Neural cell (in vitro differentiated cells): ENCODE data around the gene ABHD12. TPM values are rescaled to one million over a fixed set of nuclear protein-coding genes. Genes with fewer than 3 reads are reported as not detected.

Experiments
- H2AFZ ChIP-seq: fragments of 200-600, 300-800 bp; sonication (generic), shearing (Covaris generic); 2 replicates; pipeline ENCODE4 v1.6.0; 2014; ENCODE audit warnings: low read depth, mild to moderate bottlenecking, antibody characterized with exemption, low read length, moderate library complexity
- H3F3A ChIP-seq: fragments of 200-600 bp; shearing (Covaris generic); 2 replicates; pipeline ENCODE4 v1.6.1; 2016; ENCODE audit warnings: mild to moderate bottlenecking, moderate library complexity, mixed read lengths, antibody characterized with exemption, low read length; ENCODE audit not compliant: insufficient read depth, poor library complexity, severe bottlenecking
- H3K27ac ChIP-seq: fragments of 200-600, 300-800 bp; sonication (generic), shearing (Covaris generic); 2 replicates; pipeline ENCODE4 v1.5.1; 2014; ENCODE audit warnings: mild to moderate bottlenecking, low read length, moderate library complexity
- H3K27me3 ChIP-seq: fragments of 300-800, 200-600 bp; sonication (generic), shearing (Covaris generic); 2 replicates; pipeline ENCODE4 v1.6.0; 2014; ENCODE audit warnings: mild to moderate bottlenecking, low read depth, low read length, moderate library complexity; ENCODE audit not compliant: insufficient read depth
- H3K36me3 ChIP-seq: fragments of 300-800, 200-600 bp; sonication (generic), shearing (Covaris generic); 2 replicates; pipeline ENCODE4 v1.5.1; 2014; ENCODE audit warnings: mild to moderate bottlenecking, antibody characterized with exemption, low read length, moderate library complexity; ENCODE audit not compliant: insufficient read depth
- H3K4me2 ChIP-seq: fragments of 300-800, 200-600 bp; sonication (generic), shearing (Covaris generic); 2 replicates; pipeline ENCODE4 v1.6.0; 2014; ENCODE audit warnings: mild to moderate bottlenecking, low read length
- H3K4me3 ChIP-seq: fragments of 300-800, 200-600 bp; sonication (generic), shearing (Covaris generic); 2 replicates; pipeline ENCODE4 v1.5.1; 2014; ENCODE audit warnings: mild to moderate bottlenecking, low read length, moderate library complexity
- H3K79me2 ChIP-seq: fragments of 200-600 bp; shearing (Covaris generic); replicated peaks from 2 replicates; pipeline ENCODE4 v1.6.0; 2014; ENCODE audit warnings: mild to moderate bottlenecking, low read length, moderate library complexity; ENCODE audit not compliant: insufficient read depth
- H3K9ac ChIP-seq: fragments of 300-800, 200-600 bp; sonication (generic), shearing (Covaris generic); 2 replicates; pipeline ENCODE4 v1.6.1; 2016; ENCODE audit warnings: mild to moderate bottlenecking, low read length, mixed read lengths
- H3K9me2 ChIP-seq: fragments of 200-600 bp; shearing (Covaris generic); 2 replicates; pipeline ENCODE4 v1.6.1; 2016; ENCODE audit warnings: mild to moderate bottlenecking, low read length, mixed read lengths; ENCODE audit not compliant: insufficient read depth
- H3K9me3 ChIP-seq: fragments of 200-600, 300-800 bp; sonication (generic), shearing (Covaris generic); 2 replicates; pipeline ENCODE4 v1.6.1; 2016; ENCODE audit warnings: mild to moderate bottlenecking, mixed run types, low read length, moderate library complexity, mixed read lengths
- H4K20me1 ChIP-seq: fragments of 200-600 bp; shearing (Covaris generic); 2 replicates; pipeline ENCODE4 v1.6.1; 2016; ENCODE audit warnings: mild to moderate bottlenecking, mixed run types; ENCODE audit not compliant: insufficient read depth
- EP300 ChIP-seq: fragments of 450-650 bp; conservative IDR thresholded peaks from 2 replicates; pipeline ENCODE4 v1.6.1; 2014; ENCODE audit warnings: antibody characterized with exemption, mild to moderate bottlenecking, moderate library complexity; ENCODE audit not compliant: poor library complexity, severe bottlenecking
- EZH2 ChIP-seq: fragments of 200-600, 300-800 bp; shearing (Covaris generic), sonication (generic); IDR thresholded peaks from 2 replicates; pipeline ENCODE4 v1.6.1; 2014; ENCODE audit warnings: antibody characterized with exemption, low read length, borderline replicate concordance, mild to moderate bottlenecking; ENCODE audit not compliant: insufficient read depth, poor library complexity, severe bottlenecking
- MXI1 ChIP-seq: fragments of 450-650 bp; conservative IDR thresholded peaks from 2 replicates; pipeline ENCODE4 v1.6.1; 2014; ENCODE audit warnings: antibody characterized with exemption, mild to moderate bottlenecking; ENCODE audit not compliant: poor library complexity, severe bottlenecking
- POLR2AphosphoS5 ChIP-seq: IDR thresholded peaks from 2 replicates; pipeline ENCODE4 v1.6.1; 2012
- RAD21 ChIP-seq: fragments of 450-650 bp; conservative IDR thresholded peaks from 2 replicates; pipeline ENCODE4 v1.6.1; 2014; ENCODE audit warnings: antibody characterized with exemption, mild to moderate bottlenecking, moderate library complexity
- SMC3 ChIP-seq: fragments of 450-650 bp; conservative IDR thresholded peaks from 2 replicates; pipeline ENCODE4 v1.6.1; 2014; ENCODE audit warnings: antibody characterized with exemption, mild to moderate bottlenecking, moderate library complexity; ENCODE audit not compliant: poor library complexity
- TAF1 ChIP-seq: IDR thresholded peaks from 2 replicates; pipeline ENCODE4 v1.6.1; 2012; ENCODE audit warnings: low read depth
- polyA plus RNA-seq: library from polyadenylated mRNA; depleted of rRNA; stranded (reverse); fragments of >200 nt; gene quantifications from 2 replicates; pipeline ENCODE4 v1.2.3, GENCODE V29; 2014
- TF ChIP-seq, protein P1 (sequence below): IDR thresholded peaks from 2 replicates; pipeline ENCODE4 v1.6.1; 2012; ENCODE audit warnings: borderline replicate concordance
- TF ChIP-seq, protein P2 (sequence below): fragments of 450-650 bp; IDR thresholded peaks from 2 replicates; pipeline ENCODE4 v1.5.1; 2014; ENCODE audit warnings: antibody characterized with exemption, mild to moderate bottlenecking, moderate library complexity; ENCODE audit not compliant: poor library complexity, severe bottlenecking

Gene ABHD12
- polyA plus RNA-seq, 1 donor from 2014 or later = 32.3 TPM

DNA sequence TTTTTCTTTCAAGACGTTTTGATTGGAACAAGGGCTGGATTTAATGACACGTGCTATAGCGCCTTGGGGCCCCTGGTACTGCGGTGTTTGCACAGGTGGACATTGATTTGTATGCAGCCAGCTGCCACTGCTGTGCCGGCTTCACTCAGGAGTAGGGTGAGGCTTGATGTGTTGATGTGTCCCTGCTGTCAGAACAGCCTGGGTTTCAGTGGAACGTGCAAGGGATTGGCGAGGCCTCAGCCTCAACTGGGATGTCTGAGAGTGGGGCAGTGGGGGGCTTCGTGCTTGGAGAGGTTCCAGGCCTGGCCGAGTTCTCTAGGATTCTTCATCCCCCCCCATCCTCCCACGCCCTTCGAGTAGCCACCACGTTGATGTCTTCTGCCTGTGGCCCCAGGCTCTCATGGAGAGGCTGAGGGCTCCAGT is 119.8 kb downstream of the ABHD12 start:
- Histone ChIP-seq H2AFZ (no peak overlapping the region), H3K79me2 (peaks cover 7% of the 10 kb centered on the region), H3K36me3 (peaks cover 7% of the 10 kb centered on the region), H3K9ac (no peak overlapping the region), H4K20me1 (no peaks in the 10 kb centered on the region), H3K4me3 (no peak overlapping the region), H3F3A (no peaks in the 10 kb centered on the region), H3K27ac (no peak overlapping the region), H3K9me3 (peaks cover 3% of the 10 kb centered on the region), H3K27me3 (no peaks in the 10 kb centered on the region), H3K9me2 (no peaks in the 10 kb centered on the region), H3K4me2 (no peak overlapping the region)
- TF ChIP-seq RAD21 (no peak), SMC3 (no peak), TAF1 (no peak), EP300 (no peak), POLR2AphosphoS5 (no peak), EZH2 (no peak), MXI1 (no peak)
- TF ChIP-seq, protein P1, sequence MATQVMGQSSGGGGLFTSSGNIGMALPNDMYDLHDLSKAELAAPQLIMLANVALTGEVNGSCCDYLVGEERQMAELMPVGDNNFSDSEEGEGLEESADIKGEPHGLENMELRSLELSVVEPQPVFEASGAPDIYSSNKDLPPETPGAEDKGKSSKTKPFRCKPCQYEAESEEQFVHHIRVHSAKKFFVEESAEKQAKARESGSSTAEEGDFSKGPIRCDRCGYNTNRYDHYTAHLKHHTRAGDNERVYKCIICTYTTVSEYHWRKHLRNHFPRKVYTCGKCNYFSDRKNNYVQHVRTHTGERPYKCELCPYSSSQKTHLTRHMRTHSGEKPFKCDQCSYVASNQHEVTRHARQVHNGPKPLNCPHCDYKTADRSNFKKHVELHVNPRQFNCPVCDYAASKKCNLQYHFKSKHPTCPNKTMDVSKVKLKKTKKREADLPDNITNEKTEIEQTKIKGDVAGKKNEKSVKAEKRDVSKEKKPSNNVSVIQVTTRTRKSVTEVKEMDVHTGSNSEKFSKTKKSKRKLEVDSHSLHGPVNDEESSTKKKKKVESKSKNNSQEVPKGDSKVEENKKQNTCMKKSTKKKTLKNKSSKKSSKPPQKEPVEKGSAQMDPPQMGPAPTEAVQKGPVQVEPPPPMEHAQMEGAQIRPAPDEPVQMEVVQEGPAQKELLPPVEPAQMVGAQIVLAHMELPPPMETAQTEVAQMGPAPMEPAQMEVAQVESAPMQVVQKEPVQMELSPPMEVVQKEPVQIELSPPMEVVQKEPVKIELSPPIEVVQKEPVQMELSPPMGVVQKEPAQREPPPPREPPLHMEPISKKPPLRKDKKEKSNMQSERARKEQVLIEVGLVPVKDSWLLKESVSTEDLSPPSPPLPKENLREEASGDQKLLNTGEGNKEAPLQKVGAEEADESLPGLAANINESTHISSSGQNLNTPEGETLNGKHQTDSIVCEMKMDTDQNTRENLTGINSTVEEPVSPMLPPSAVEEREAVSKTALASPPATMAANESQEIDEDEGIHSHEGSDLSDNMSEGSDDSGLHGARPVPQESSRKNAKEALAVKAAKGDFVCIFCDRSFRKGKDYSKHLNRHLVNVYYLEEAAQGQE = no peak
- TF ChIP-seq, protein P2, sequence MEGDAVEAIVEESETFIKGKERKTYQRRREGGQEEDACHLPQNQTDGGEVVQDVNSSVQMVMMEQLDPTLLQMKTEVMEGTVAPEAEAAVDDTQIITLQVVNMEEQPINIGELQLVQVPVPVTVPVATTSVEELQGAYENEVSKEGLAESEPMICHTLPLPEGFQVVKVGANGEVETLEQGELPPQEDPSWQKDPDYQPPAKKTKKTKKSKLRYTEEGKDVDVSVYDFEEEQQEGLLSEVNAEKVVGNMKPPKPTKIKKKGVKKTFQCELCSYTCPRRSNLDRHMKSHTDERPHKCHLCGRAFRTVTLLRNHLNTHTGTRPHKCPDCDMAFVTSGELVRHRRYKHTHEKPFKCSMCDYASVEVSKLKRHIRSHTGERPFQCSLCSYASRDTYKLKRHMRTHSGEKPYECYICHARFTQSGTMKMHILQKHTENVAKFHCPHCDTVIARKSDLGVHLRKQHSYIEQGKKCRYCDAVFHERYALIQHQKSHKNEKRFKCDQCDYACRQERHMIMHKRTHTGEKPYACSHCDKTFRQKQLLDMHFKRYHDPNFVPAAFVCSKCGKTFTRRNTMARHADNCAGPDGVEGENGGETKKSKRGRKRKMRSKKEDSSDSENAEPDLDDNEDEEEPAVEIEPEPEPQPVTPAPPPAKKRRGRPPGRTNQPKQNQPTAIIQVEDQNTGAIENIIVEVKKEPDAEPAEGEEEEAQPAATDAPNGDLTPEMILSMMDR = no peak

DNA sequence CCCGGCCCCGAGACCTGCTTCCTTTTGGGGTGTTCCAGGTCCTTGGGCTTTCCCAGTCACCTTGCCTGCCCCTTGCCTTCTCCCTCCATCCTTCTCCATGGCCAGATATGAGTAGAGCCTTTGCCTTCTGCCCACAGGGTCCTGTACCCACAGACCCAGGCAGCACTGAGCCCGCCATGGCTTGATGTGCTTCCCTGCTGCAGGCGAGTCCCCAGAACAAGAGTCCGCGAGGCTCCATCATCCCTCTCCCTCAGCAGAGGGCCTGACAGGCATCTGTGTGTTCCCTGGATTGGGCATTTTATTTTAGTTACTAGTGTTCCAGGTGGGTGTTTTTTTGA is 120.8 kb downstream of the ABHD12 start:
- Histone ChIP-seq H3K36me3 (peaks cover 7% of the 10 kb centered on the region), H4K20me1 (no peaks in the 10 kb centered on the region), H3K27me3 (no peaks in the 10 kb centered on the region), H3K9ac (no peak overlapping the region), H3F3A (no peaks in the 10 kb centered on the region), H3K9me3 (peaks cover 3% of the 10 kb centered on the region), H3K27ac (no peak overlapping the region), H3K4me2 (no peak overlapping the region), H2AFZ (no peak overlapping the region), H3K4me3 (no peak overlapping the region), H3K9me2 (no peaks in the 10 kb centered on the region), H3K79me2 (peaks cover 7% of the 10 kb centered on the region)
- no peak for TF ChIP-seq RAD21
- TF ChIP-seq EP300 = no peak
- TF ChIP-seq SMC3 = no peak
- TF ChIP-seq, protein P2 = no peak
- TF ChIP-seq TAF1 = no peak
- TF ChIP-seq EZH2 = no peak
- TF ChIP-seq MXI1 = no peak
- TF ChIP-seq POLR2AphosphoS5 = no peak
- TF ChIP-seq, protein P1 = no peak
